ENCODE results near the gene GRAMD1B.

GRCh38 chr11:123588864-123589262 is 158.8 kb downstream of the GRAMD1B start:
- no peak for TF ChIP-seq CTCF (IDR thresholded peaks at IDR 0.05)
- TF ChIP-seq NFE2L2 (conservative IDR thresholded peaks at IDR 0.05; ENCODE audit: low read length) = no peak
